ENCODE data around the gene UBXN2A.
"Not testable (repeated sequence)": the region's sequence is repeated elsewhere in the genome, so short reads cannot be mapped to it uniquely, and the experiment has no call there.

Gene UBXN2A

GRCh38 chr2:23941644-23942043 is 1.4 kb downstream of the UBXN2A start:
- no peak for DNase-seq

GRCh38 chr2:23943666-23944065 is 3.4 kb downstream of the UBXN2A start:
- no peak for DNase-seq

- DNase-seq: no peak
These were observed 4.3 kb downstream of the UBXN2A start for GRCh38 chr2:23944527-23944926.

GRCh38 chr2:23944976-23945375 is 4.7 kb downstream of the UBXN2A start:
- no peak for DNase-seq

GRCh38 chr2:23947350-23947749 is 7.1 kb downstream of the UBXN2A start:
- no peak for DNase-seq

- DNase-seq: not testable (repeated sequence)
These were observed 12.3 kb downstream of the UBXN2A start for GRCh38 chr2:23952558-23952957.

GRCh38 chr2:23953625-23954024 is 13.4 kb downstream of the UBXN2A start:
- no peak for DNase-seq

- no peak for DNase-seq
These were observed 14.2 kb downstream of the UBXN2A start for GRCh38 chr2:23954325-23955014.

GRCh38 chr2:23967846-23968245 is 27.6 kb downstream of the UBXN2A start:
- DNase-seq: no peak

GRCh38 chr2:23976883-23977282 is 36.6 kb downstream of the UBXN2A start:
- no peak for DNase-seq

- peak; percentile 1 for DNase-seq
These were observed 48.1 kb downstream of the UBXN2A start for GRCh38 chr2:23988371-23988770.

GRCh38 chr2:23992931-23993330 is 52.7 kb downstream of the UBXN2A start:
- DNase-seq: no peak

- no peak for DNase-seq
These were observed 53.5 kb downstream of the UBXN2A start for GRCh38 chr2:23993736-23994269.

- no peak for DNase-seq
These were observed 54.3 kb downstream of the UBXN2A start for GRCh38 chr2:23994567-23994966.

GRCh38 chr2:24007693-24008092 is 67.4 kb downstream of the UBXN2A start:
- DNase-seq: no peak

- no peak for DNase-seq
These were observed 68.6 kb downstream of the UBXN2A start for GRCh38 chr2:24008672-24009366.

- no peak for DNase-seq
These were observed 69.1 kb downstream of the UBXN2A start for GRCh38 chr2:24009367-24009679.

GRCh38 chr2:24009680-24010476 is 69.6 kb downstream of the UBXN2A start, which contains the start of gene MFSD2B:
TSS of gene MFSD2B (plus strand) at chr2:24010085. CDS start at chr2:24010097, 12 bp downstream.
- DNase-seq: no peak

GRCh38 chr2:24010477-24011249 is 70.4 kb downstream of the UBXN2A start:
- no peak for DNase-seq

GRCh38 chr2:24011250-24012104 is 71.2 kb downstream of the UBXN2A start:
- no peak for DNase-seq

- no peak for DNase-seq
These were observed 72.4 kb downstream of the UBXN2A start for GRCh38 chr2:24012521-24013188.
